Lower leg skin (tissue), 4 donors: Measurements from ENCODE around the gene OTUD4. TPM values are rescaled to one million over a fixed set of nuclear protein-coding genes. Genes with fewer than 3 reads are reported as not detected.

Source experiments
- DNase-seq, 2 donors: peaks; one replicate each; pipeline ENCODE4 v3.0.0-alpha.2; 2019; ENCODE audit warnings: low spot score in 2 of 2
- H3K4me3 ChIP-seq: fragments of 200-600 bp; sonication (generic); 2 replicates; pipeline ENCODE4 v1.5.1; 2017; ENCODE audit warnings: mild to moderate bottlenecking, low read depth; ENCODE audit not compliant: poor library complexity, severe bottlenecking
- POLR2A ChIP-seq, 2 donors: fragments of 450-650 bp; IDR thresholded peaks; one replicate each; pipeline ENCODE4 v1.6.1; 2016 to 2017; ENCODE audit warnings: antibody characterized with exemption in 2 of 2, mild to moderate bottlenecking in 1 of 2, moderate library complexity in 1 of 2
- WGBS, 2 donors: methylation state at CpG; one replicate each; pipeline ENCODE4 v1.1.5; 2018; 5-methylcytosine and 5-hydroxymethylcytosine counted together
- intact Hi-C: fragments of 100-400 bp; cut with DNase I; formaldehyde crosslinking; loops from one replicate; pipeline ENCODE4 v1.15.0; 2023; ENCODE audit warnings: low total_unique reads
- total RNA-seq, 4 donors: library from RNA; depleted of rRNA; stranded (reverse); fragments of >200 nt; gene quantifications; one replicate each; pipeline ENCODE4 v1.1.0, GENCODE V29; 2016
- TF ChIP-seq, protein P1 (sequence below), 3 donors: fragments of 450-650 bp; IDR thresholded peaks; one replicate each; pipeline ENCODE4 v1.5.1; 2016; ENCODE audit warnings: antibody characterized with exemption in 3 of 3, mild to moderate bottlenecking in 3 of 3, moderate library complexity in 2 of 3

OTUD4 gene
- total RNA-seq, 4 donors from 2014 or later, result 26.7 to 38.2 (median 36.1) TPM

DNA sequence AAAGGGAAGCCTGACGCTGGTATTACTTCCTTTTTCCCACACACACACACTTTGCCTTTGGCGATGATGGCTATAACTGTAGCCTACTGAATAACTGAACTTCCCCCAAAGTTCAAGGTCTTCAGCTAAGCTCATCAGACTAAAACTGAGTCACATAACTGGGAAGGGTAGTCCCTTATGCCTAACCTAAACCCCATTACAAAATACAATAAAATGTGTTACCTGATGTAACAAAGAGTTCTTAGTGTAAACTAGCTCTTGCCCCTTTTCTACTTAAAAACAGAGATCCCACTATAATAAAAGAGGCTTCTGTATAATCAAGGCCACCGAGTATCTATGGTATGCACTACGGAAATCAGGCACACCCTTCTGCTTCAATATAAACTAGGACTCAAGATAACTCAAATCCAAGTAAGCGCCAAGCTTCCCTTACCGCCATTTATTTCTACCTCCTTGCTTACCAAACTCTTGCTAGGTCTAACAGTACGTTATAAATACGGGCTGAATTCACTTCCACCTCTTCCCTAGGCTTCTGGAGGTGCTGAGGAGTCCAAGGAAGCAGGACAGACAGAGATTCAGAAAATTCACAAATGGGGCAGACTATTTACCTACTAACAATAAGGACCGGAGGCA is 2.4 kb downstream of the OTUD4 start:
- H3K4me3 ChIP-seq, result no peak overlapping the region
- TF ChIP-seq POLR2A (IDR thresholded peaks at IDR 0.05), result no peak
- TF ChIP-seq, protein P1, sequence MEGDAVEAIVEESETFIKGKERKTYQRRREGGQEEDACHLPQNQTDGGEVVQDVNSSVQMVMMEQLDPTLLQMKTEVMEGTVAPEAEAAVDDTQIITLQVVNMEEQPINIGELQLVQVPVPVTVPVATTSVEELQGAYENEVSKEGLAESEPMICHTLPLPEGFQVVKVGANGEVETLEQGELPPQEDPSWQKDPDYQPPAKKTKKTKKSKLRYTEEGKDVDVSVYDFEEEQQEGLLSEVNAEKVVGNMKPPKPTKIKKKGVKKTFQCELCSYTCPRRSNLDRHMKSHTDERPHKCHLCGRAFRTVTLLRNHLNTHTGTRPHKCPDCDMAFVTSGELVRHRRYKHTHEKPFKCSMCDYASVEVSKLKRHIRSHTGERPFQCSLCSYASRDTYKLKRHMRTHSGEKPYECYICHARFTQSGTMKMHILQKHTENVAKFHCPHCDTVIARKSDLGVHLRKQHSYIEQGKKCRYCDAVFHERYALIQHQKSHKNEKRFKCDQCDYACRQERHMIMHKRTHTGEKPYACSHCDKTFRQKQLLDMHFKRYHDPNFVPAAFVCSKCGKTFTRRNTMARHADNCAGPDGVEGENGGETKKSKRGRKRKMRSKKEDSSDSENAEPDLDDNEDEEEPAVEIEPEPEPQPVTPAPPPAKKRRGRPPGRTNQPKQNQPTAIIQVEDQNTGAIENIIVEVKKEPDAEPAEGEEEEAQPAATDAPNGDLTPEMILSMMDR (IDR thresholded peaks at IDR 0.05), result no peak
- intact Hi-C loops, result no loop called here
- 19 to 21% methylated on average over 9 of the region's 9 CpGs for WGBS, 2 donors
- DNase-seq, result no peak

GRCh38 chr4:145177511-145177905 is 2.9 kb downstream of the OTUD4 start:
- WGBS, 2 donors, result 9% methylated on average over 4 of the region's 4 CpGs
- H3K4me3 ChIP-seq, result no peak overlapping the region
- TF ChIP-seq, protein P1 (IDR thresholded peaks at IDR 0.05), result no peak
- TF ChIP-seq POLR2A (IDR thresholded peaks at IDR 0.05), result no peak
- DNase-seq, result no peak
- intact Hi-C loops, result no loop called here

DNA sequence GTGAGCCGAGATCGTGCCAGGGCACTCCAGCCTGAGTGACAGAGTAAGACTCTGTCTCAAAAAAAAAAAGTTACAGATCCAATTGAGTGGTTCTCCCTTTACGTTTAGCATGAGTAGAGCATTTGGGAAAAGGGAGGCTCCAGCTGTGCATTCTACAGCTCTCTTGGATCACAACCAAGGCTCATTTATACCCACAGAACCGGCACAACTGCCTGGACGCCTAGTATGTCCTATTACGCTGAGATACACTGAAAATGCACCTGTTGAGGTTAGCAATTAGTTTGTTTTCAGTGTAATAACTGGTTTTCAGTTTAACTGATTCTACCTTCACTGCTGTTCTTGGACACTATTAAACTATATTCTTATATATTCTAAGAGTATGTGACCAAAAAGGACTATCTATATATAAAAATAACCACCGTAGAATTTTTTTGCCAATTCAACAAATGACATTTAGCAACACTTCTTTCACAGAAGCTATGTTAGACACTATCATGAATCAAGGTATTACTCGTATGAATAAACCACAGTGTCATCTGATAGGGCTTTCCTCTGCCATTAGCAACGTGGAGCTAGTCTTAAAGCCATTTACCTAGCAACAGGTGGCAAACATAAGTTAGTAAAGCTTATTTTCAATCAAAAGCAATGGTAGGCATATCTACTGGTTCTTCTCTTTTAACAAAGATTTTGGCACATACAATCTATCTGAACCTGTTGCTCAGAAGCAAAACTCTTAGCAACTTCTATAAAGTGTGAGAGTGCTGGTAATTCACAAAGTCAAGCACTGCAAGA is 3.6 kb downstream of the OTUD4 start:
- H3K4me3 ChIP-seq, result no peak overlapping the region
- no peak for TF ChIP-seq POLR2A (IDR thresholded peaks at IDR 0.05)
- TF ChIP-seq, protein P1 (IDR thresholded peaks at IDR 0.05), result no peak
- DNase-seq, result no peak
- WGBS, 2 donors, result 54 to 57% methylated on average over 9 of the region's 9 CpGs
- intact Hi-C loops, result no loop called here

GRCh38 chr4:145171911-145172310 is 8.5 kb downstream of the OTUD4 start:
- intact Hi-C loops, result no loop called here
- DNase-seq, result no peak
- WGBS, 2 donors, result 83 to 91% methylated on average over 1 of the region's 1 CpG
- no peak overlapping the region for H3K4me3 ChIP-seq
- TF ChIP-seq, protein P1 (IDR thresholded peaks at IDR 0.05), result no peak
- TF ChIP-seq POLR2A (IDR thresholded peaks at IDR 0.05), result no peak

GRCh38 chr4:145170223-145170622 is 10.2 kb downstream of the OTUD4 start:
- DNase-seq, result no peak
- intact Hi-C loops, result no loop called here
- H3K4me3 ChIP-seq, result no peak overlapping the region
- WGBS, 2 donors, result 86 to 96% methylated on average over 1 of the region's 1 CpG
- TF ChIP-seq POLR2A (IDR thresholded peaks at IDR 0.05), result no peak
- TF ChIP-seq, protein P1 (IDR thresholded peaks at IDR 0.05), result no peak
